SIG-M5 treated with dmso at 0.1 percent for 504 hours (cell line): ENCODE results near the gene TAOK3.

Experiments
- DNase-seq: peaks from one replicate; lab custom pipeline; 2025; ENCODE audit not compliant: unreplicated experiment; lab: John Stamatoyannopoulos, UW

TAOK3 gene

DNA sequence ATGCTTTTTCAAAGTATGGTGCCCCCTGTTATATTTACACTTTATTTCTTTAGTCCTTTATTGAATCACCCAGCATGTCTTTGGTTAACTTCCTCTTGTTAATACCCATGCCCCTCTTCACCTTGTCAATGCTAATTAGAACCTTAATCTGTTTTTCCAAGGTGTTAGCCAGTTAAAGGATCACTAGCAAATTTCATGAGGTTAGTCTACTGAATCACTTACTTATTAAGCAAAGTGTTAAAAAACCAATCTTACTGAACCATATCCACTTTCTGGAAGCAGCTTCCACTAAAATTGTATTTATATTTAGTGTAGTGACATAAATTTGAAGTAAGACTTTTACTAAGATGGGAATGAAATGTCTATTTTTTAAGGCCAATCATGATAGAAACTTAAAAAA is 27.9 kb downstream of the TAOK3 start:
- no peak for DNase-seq

DNA sequence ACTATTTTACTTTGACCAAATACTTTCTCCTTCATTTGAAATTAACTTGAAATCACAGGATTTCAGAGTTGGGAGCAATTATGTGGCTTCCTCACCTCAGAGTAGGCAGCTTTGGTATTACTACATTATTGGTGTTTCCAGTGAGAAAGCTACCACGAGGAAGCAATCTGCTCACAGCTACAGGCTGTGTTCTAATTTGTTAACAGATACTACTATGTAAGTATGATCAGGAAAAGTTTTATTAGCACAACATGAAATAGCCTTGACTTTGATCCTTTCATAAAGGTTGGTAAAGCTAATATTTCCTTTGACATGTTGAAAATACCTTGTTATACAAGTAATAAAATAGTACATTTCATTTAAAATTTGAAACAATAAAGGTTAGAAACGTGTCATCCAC is 30.6 kb downstream of the TAOK3 start:
- no peak for DNase-seq

GRCh38 chr12:118337194-118337838 is 35.4 kb downstream of the TAOK3 start:
- DNase-seq: no peak

GRCh38 chr12:118336123-118336522 is 36.6 kb downstream of the TAOK3 start:
- DNase-seq: no peak

DNA sequence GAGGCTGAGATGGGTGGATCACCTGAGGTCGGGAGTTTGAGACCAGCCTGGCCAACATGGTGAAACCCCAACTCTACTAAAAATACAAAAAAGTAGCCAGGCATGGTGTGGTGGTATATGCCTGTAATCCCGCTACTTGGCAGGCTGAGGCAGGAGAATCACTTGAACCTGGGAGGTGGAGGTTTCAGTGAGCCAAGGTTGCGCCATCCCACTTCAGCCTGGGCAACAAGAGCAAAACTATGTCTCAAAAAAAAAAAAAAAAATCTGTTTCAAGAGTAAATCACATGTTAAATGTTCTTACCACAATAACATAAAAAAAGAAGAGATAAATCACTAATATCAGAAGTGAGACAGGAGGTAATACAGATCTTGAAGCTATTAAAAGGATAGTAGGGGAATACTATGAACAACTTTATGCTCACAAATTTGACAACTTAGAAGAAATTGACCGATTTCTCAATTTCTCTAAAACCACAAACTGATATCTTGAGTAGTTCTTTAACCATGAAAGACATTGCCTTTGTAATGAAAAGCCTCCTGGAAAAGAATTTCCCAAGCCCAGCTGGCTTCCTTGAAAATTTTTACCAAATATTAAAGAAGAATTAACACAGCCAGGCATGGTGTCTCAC is 37.7 kb downstream of the TAOK3 start:
- DNase-seq: peak; percentile 44

DNA sequence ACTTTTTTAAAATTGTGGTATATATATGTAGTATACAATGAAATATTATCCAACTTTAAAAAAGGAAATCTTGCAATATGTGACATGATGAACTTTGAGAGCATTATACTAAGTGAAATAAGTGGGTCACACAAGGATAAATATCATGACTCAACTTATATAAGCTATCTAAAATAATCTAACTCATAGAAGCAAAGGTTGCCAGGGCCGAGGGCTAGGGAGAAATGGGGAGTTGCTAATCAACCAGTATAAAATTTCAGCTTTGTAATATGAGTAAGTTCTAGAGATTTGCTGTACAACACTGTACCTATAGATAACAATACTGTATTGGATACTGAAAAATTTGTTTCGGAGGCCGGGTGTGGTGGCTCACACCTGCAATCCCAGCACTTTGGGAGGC is 38.5 kb downstream of the TAOK3 start:
- DNase-seq: no peak

GRCh38 chr12:118332511-118332910 is 40.2 kb downstream of the TAOK3 start:
- DNase-seq: peak; percentile 83

- DNase-seq: peak; percentile 98
These were observed 42.2 kb downstream of the TAOK3 start for GRCh38 chr12:118330421-118331018.

- DNase-seq: peak; percentile 17
These were observed 44.0 kb downstream of the TAOK3 start for GRCh38 chr12:118328486-118329330.

- DNase-seq: no peak
These were observed 45.3 kb downstream of the TAOK3 start for GRCh38 chr12:118327391-118327790.

DNA sequence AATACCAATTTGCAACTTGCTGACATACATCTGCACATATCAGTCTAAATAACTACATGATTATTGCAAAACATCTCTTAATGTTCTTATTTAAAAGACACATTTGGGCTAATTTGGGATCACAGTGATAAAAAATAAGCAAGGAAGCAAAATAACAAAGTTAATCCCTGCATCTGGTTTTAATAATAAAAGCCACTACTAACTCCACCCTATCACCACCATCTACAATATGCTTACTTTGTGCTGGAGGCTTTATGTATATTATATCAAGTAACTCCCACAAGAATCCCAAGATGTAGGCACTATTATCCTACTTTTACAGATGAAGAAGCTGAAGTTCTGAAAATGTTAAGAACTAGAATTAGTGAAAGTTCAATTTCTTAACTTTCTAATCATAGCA is 45.7 kb downstream of the TAOK3 start:
- DNase-seq: no peak

GRCh38 chr12:118325081-118325480 is 47.6 kb downstream of the TAOK3 start:
- DNase-seq: no peak

- DNase-seq: no peak
These were observed 53.1 kb downstream of the TAOK3 start for GRCh38 chr12:118319627-118320026.

DNA sequence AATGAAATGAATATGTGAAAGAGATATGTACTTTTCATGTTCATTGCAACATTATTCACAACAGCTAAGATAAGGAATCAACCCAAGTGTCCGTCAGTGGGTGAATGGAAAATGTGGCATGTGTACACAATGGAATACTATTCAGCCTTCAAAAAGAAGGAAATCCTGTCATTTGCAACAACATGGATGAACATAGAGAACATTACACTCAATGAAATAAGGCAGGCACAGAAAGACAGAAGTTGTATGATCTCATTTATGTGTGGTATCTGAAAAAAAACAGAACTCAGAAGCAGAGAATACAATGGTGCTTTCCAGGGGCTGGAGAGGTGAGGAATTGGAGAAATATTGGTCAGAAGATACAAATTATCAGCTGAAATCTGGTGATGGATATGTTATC is 54.0 kb downstream of the TAOK3 start:
- no peak for DNase-seq

GRCh38 chr12:118317729-118318128 is 55.0 kb downstream of the TAOK3 start:
- no peak for DNase-seq

DNA sequence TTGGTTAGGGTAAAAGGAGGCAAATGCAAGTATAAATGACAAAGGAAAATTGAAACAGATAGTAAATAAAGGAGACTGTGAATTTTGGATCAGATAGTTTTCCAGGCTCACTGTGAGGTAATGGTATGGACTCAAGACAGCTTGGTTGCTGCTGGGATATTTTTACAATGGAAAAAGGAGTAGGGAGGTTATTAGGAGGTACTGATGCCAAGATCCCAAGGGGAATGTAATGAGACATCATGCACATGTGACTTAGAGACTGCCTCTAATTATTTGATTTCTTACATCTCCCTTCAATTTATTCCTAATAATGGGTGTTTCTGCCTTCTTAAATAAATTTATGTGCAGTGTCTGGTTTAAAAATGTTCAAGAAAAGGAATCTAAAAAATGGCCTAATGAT is 56.9 kb downstream of the TAOK3 start:
- no peak for DNase-seq

DNA sequence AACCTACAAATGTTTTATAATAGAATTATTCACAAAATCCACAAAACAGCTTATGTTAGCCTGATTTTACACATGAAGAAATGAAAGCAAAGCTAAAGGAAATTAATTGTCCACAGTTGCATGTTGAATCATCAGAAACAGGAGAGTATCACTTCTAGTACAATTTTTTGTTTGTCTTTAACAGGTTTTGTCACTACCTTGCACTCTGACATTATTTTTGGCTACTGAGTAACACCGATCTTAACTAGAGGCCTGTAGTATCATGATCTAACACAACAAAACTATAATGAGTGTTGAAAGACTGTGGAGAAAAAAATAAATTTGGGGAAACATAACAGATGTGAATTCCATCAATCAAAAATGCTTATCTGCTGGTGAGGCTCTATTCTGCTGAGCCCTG is 60.1 kb downstream of the TAOK3 start:
- no peak for DNase-seq

DNA sequence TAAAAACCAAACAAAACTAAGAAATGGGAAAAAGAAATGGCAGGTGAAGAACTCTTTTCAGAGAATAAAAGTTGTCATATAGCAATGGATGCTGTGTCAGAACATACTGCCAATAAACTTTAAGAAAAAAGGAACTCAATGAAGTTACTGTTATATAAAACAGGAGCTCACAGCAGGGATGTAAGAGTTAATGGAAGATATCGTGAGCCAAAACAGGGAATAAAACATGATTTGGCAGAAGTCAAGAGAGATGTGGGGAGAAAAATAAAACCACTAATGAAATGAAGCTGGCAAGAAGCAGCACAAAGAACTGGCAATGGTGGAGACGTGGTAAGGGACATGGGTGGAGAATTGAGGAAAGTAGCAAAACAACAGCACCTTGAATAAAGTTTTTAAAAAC is 61.0 kb downstream of the TAOK3 start:
- no peak for DNase-seq

DNA sequence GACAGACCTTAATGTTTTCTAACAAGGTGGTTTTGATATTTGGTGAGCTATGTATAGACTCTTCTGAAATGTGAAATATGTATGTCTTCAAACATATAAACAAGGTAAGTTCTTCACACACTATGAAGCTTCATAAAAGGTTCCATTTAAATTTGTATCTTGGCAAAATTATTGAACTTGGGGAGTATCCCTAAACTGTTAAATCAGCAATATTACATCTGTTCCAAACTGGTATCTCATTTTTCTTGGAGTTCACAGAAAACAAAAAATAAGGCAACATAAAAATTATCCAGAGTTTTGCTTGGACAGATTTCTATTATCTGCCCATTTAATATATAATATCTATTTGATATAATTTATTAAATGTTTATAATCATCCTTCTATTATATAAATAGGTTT is 62.4 kb downstream of the TAOK3 start:
- DNase-seq: no peak

DNA sequence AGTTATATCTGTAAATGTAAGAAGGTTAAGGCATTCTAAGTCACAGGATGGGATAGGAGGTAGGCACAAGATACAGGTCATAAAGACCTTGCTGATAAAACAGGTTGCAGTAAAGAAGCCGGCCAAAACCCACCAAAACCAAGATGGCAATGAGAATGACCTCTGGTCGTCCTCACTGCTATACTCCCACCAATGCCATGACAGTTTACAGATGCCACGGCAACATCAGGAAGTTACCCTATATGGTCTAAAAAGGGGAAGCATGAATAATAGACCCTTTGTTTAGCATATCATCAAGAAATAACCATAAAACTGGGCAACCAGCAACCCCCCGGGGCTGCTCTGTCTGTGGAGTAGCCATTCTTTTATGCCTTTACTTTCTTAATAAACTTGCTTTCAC is 64.7 kb downstream of the TAOK3 start:
- peak; percentile 78 for DNase-seq

- peak; percentile 77 for DNase-seq
These were observed 65.4 kb downstream of the TAOK3 start for GRCh38 chr12:118307069-118307954.
